Cortex of kidney (tissue), 1 donor: ENCODE measurements around the gene HSD17B12.

Source experiments
- DNase-seq: peaks from one replicate; lab custom pipeline; 2025; lab: John Stamatoyannopoulos, UW

The HSD17B12 gene

GRCh38 chr11:43806976-43807375 is 126.4 kb downstream of the HSD17B12 start:
- DNase-seq, result no peak

- DNase-seq, result no peak
These were observed 130.5 kb downstream of the HSD17B12 start for GRCh38 chr11:43810929-43811596.

DNA sequence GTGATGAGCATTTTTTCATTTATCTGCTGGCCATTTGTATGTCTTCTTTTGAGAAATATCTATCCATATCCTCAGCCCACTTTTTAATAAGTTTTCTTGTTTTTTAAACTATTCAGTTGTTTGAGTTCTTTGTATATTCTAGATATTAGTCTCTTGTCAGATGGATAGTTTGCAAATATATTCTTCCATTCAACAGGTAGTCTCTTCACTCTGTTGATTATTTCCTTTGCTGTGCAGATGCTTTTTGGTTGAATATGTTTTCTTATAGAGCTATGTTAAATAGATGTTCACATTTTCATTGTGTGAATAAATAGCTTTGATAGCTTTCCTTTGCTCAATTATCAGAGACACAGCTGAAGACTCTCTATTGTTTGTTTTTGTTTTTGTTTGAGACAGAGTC is 131.9 kb downstream of the HSD17B12 start:
- DNase-seq, result no peak

DNA sequence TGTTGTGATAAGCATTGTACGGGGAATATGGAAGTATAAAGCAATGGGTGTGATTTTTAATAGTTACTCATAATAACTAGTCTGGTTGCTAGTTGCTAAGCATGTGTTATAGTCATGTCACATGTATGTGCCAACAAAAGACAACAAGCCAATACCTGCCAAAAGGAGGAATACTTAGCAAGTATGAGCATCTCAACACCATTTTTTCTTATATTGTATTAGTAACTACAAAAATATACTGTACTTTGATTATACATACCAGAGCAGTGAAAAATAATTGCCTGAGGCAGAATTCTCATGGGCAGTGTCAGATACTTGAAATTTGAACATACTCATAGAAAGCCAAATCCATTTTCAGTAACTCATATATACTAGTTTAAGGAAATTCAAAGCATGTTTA is 137.7 kb downstream of the HSD17B12 start:
- no peak for DNase-seq

DNA sequence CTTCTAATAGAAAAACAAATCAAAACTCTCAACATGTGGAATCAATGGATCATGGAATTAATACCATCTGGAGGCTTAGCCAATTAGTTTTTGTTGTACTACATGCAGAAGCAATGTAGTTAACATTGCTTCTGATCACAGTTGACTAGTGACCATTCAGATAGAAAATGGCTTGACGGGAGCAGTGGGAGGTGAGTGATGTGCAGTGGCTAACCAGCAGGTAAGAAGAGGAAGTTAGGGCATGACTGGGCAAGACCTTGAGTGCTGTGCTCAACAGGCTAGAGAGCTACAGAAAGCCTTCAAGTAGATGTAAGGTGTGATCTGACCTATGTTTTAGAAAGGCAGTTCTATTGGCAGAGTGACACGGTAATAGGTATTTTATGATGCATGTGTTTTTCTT is 139.4 kb downstream of the HSD17B12 start:
- no peak for DNase-seq

DNA sequence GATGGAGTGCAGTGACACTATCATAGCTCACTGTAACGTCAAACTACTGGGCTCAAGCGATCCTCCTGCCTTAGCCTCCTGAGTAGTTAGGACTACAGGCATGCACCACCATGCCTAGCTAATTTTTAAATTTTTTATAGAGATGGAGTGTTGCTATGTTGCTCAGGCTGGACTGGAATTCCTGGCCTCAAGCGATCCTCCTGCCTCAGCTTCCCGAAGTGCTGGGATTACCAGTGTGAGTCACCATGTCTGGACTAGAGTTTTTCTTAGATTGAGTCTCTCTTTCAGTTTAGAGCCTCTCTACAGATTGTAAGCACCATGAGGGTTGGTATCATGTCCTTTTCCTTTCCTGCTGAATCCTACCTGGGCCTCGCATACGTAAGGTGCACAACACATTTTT is 142.8 kb downstream of the HSD17B12 start:
- no peak for DNase-seq

GRCh38 chr11:43823851-43824250 is 143.3 kb downstream of the HSD17B12 start:
- DNase-seq, result no peak

GRCh38 chr11:43825217-43825816 is 144.8 kb downstream of the HSD17B12 start:
- no peak for DNase-seq

DNA sequence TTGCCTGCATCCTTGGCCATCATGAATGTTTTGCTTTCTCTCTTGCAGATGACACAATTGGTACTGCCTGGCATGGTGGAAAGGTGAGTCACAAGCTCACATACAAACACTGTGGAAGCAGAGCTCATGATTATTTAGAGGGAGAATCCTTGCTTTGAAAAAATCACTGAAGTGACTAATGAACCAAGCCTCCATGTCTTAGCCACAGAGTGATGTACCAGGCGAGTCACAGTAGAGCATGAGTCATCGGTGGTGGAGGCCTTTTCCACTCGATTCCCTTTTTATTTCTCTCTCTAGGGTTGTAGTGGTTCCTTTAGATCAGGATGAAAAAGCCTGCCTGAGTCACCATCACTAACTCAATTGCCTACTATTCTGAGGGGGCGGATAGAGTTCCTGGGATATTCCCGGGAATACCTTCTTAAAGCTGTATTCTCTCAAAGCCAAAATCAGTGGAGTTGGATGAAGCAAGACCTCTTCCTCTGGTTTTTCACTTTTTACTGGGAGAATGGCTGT is 150.4 kb downstream of the HSD17B12 start:
- DNase-seq, result no peak

GRCh38 chr11:43832536-43832935 is 152.0 kb downstream of the HSD17B12 start:
- DNase-seq, result no peak

DNA sequence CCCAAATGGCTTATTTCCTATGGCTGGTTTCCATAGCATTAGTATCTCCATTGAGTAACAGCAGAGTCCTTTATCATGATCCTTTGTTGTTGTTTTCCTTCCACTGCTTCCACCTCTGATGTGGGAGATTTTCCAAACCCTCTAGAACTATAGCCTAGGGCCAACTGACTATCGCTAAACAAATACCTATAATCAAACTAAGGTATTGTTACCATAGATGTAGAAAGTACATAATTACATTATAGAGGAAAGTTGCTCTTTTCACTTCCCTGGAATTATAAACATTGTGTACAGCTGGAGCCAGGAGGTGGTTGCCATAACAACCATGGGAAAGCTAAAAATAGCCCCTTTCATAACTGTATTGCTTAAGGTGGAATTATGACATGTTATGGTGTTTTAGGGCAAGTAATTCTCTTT is 153.1 kb downstream of the HSD17B12 start:
- DNase-seq, result no peak

DNA sequence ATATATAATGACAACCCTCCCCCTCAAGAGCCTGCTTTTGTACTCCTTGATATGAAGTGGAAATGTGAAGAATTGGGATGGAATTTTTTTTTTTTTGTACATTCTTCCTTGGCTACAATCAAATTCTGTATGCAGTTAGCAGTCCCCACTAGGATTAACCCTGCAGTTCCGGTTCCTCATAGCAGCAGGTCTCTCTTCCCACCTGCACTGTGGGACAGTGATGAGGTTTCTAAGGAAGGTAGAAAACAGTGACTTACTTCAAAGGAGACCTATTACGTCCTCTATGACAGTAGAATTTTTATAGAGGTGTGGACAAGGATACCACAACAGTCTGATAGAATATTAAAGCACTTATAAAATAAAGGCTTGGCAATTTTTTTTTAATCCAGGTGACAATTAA is 153.7 kb downstream of the HSD17B12 start:
- no peak for DNase-seq

GRCh38 chr11:43835104-43835503 is 154.6 kb downstream of the HSD17B12 start:
- DNase-seq, result no peak

DNA sequence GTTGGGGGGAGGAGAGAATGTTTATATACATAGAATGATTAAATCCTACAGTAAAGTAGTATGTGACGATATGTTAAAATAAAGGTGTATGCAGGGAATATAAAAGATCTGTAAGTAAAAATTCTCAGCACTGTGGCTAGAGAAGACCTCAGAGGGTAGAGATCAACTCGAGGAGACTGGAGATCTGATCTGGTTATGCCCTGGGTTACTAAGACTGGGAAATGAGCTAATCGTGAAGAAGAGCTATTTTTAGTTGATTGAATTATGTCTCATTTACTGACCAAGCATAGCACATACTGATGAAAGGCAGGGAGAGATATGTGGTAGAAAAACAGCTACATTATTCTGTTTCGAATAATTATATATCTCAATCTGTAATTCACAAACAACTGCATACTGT is 157.3 kb downstream of the HSD17B12 start:
- no peak for DNase-seq

- DNase-seq, result no peak
These were observed 161.5 kb downstream of the HSD17B12 start for GRCh38 chr11:43842021-43842420.

GRCh38 chr11:43845816-43846215 is 165.3 kb downstream of the HSD17B12 start:
- DNase-seq, result no peak

DNA sequence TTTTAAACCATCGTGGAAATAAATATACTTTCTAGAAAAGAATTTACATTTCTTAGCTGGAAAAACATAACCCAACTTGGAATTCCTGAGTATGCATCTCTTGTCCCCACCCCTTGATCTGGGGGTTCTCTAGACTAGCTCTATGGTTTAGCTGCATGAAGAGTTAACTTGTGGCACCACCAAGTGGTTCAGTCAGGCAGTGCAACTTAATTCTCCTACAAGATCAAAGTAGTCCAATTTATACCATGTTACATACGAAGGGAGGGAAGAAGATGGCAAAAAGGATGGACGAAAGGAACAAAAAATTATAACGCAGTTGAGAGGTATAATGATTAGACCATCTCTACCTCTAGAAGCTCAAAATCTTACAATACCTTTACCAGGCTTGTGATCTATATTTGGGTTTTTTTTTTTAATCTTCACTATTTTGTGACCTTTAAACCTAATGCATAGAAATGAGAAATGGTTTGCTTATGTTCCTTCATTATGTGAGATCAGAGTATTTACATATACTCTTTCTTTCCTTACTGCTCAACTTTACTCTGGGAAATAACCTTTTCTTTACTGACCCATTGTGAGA is 171.6 kb downstream of the HSD17B12 start:
- DNase-seq, result no peak

GRCh38 chr11:43853781-43854180 is 173.2 kb downstream of the HSD17B12 start:
- DNase-seq, result no peak

DNA sequence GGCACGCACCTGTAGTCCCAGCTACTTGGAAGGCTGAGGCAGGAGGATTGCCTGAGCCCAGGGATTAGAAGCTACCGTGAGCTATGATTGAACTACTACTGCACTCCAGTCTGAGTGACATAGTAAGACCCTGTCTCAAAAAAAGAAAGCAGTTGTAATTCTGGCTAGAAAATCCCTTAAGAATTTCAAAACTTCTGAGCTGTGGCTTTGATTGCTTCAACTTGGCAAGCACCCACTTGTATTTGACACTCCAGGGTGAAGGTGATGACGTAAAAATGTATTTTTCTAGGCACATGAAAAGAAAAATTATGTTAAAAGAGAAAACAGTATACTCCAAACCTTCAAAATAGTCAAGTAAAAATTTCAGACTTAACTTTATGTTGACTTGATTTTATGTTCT is 176.5 kb downstream of the HSD17B12 start:
- DNase-seq, result no peak

GRCh38 chr11:43861141-43861540 is 180.6 kb downstream of the HSD17B12 start:
- no peak for DNase-seq

- no peak for DNase-seq
These were observed 186.0 kb downstream of the HSD17B12 start for GRCh38 chr11:43866520-43866919.

- DNase-seq, result no peak
These were observed 186.4 kb downstream of the HSD17B12 start for GRCh38 chr11:43866969-43867368.

GRCh38 chr11:43868852-43869567 is 188.5 kb downstream of the HSD17B12 start:
- no peak for DNase-seq
